Neural cell (in vitro differentiated cells): ENCODE results near the gene COMMD2. TPM values are rescaled to one million over a fixed set of nuclear protein-coding genes. Genes with fewer than 3 reads are reported as not detected.

ENCODE experiments used
- H2AFZ ChIP-seq: fragments of 200-600, 300-800 bp; sonication (generic), shearing (Covaris generic); 2 replicates; pipeline ENCODE4 v1.6.0; 2014; ENCODE audit warnings: low read depth, mild to moderate bottlenecking, antibody characterized with exemption, low read length, moderate library complexity
- H3F3A ChIP-seq: fragments of 200-600 bp; shearing (Covaris generic); 2 replicates; pipeline ENCODE4 v1.6.1; 2016; ENCODE audit warnings: mild to moderate bottlenecking, moderate library complexity, mixed read lengths, antibody characterized with exemption, low read length; ENCODE audit not compliant: insufficient read depth, poor library complexity, severe bottlenecking
- H3K27ac ChIP-seq: fragments of 200-600, 300-800 bp; sonication (generic), shearing (Covaris generic); 2 replicates; pipeline ENCODE4 v1.5.1; 2014; ENCODE audit warnings: mild to moderate bottlenecking, low read length, moderate library complexity
- H3K27me3 ChIP-seq: fragments of 300-800, 200-600 bp; sonication (generic), shearing (Covaris generic); 2 replicates; pipeline ENCODE4 v1.6.0; 2014; ENCODE audit warnings: mild to moderate bottlenecking, low read depth, low read length, moderate library complexity; ENCODE audit not compliant: insufficient read depth
- H3K36me3 ChIP-seq: fragments of 300-800, 200-600 bp; sonication (generic), shearing (Covaris generic); 2 replicates; pipeline ENCODE4 v1.5.1; 2014; ENCODE audit warnings: mild to moderate bottlenecking, antibody characterized with exemption, low read length, moderate library complexity; ENCODE audit not compliant: insufficient read depth
- H3K4me2 ChIP-seq: fragments of 300-800, 200-600 bp; sonication (generic), shearing (Covaris generic); 2 replicates; pipeline ENCODE4 v1.6.0; 2014; ENCODE audit warnings: mild to moderate bottlenecking, low read length
- H3K4me3 ChIP-seq: fragments of 300-800, 200-600 bp; sonication (generic), shearing (Covaris generic); 2 replicates; pipeline ENCODE4 v1.5.1; 2014; ENCODE audit warnings: mild to moderate bottlenecking, low read length, moderate library complexity
- H3K79me2 ChIP-seq: fragments of 200-600 bp; shearing (Covaris generic); replicated peaks from 2 replicates; pipeline ENCODE4 v1.6.0; 2014; ENCODE audit warnings: mild to moderate bottlenecking, low read length, moderate library complexity; ENCODE audit not compliant: insufficient read depth
- H3K9ac ChIP-seq: fragments of 300-800, 200-600 bp; sonication (generic), shearing (Covaris generic); 2 replicates; pipeline ENCODE4 v1.6.1; 2016; ENCODE audit warnings: mild to moderate bottlenecking, low read length, mixed read lengths
- H3K9me2 ChIP-seq: fragments of 200-600 bp; shearing (Covaris generic); 2 replicates; pipeline ENCODE4 v1.6.1; 2016; ENCODE audit warnings: mild to moderate bottlenecking, low read length, mixed read lengths; ENCODE audit not compliant: insufficient read depth
- H3K9me3 ChIP-seq: fragments of 200-600, 300-800 bp; sonication (generic), shearing (Covaris generic); 2 replicates; pipeline ENCODE4 v1.6.1; 2016; ENCODE audit warnings: mild to moderate bottlenecking, mixed run types, low read length, moderate library complexity, mixed read lengths
- H4K20me1 ChIP-seq: fragments of 200-600 bp; shearing (Covaris generic); 2 replicates; pipeline ENCODE4 v1.6.1; 2016; ENCODE audit warnings: mild to moderate bottlenecking, mixed run types; ENCODE audit not compliant: insufficient read depth
- CTCF ChIP-seq: fragments of 450-650 bp; IDR thresholded peaks from 2 replicates; pipeline ENCODE4 v1.5.1; 2014; ENCODE audit warnings: antibody characterized with exemption, mild to moderate bottlenecking, moderate library complexity; ENCODE audit not compliant: poor library complexity, severe bottlenecking
- EP300 ChIP-seq: fragments of 450-650 bp; conservative IDR thresholded peaks from 2 replicates; pipeline ENCODE4 v1.6.1; 2014; ENCODE audit warnings: antibody characterized with exemption, mild to moderate bottlenecking, moderate library complexity; ENCODE audit not compliant: poor library complexity, severe bottlenecking
- EZH2 ChIP-seq: fragments of 200-600, 300-800 bp; shearing (Covaris generic), sonication (generic); IDR thresholded peaks from 2 replicates; pipeline ENCODE4 v1.6.1; 2014; ENCODE audit warnings: antibody characterized with exemption, low read length, borderline replicate concordance, mild to moderate bottlenecking; ENCODE audit not compliant: insufficient read depth, poor library complexity, severe bottlenecking
- MXI1 ChIP-seq: fragments of 450-650 bp; conservative IDR thresholded peaks from 2 replicates; pipeline ENCODE4 v1.6.1; 2014; ENCODE audit warnings: antibody characterized with exemption, mild to moderate bottlenecking; ENCODE audit not compliant: poor library complexity, severe bottlenecking
- POLR2AphosphoS5 ChIP-seq: IDR thresholded peaks from 2 replicates; pipeline ENCODE4 v1.6.1; 2012
- RAD21 ChIP-seq: fragments of 450-650 bp; conservative IDR thresholded peaks from 2 replicates; pipeline ENCODE4 v1.6.1; 2014; ENCODE audit warnings: antibody characterized with exemption, mild to moderate bottlenecking, moderate library complexity
- REST ChIP-seq: IDR thresholded peaks from 2 replicates; pipeline ENCODE4 v1.6.1; 2012; ENCODE audit warnings: borderline replicate concordance
- SMC3 ChIP-seq: fragments of 450-650 bp; conservative IDR thresholded peaks from 2 replicates; pipeline ENCODE4 v1.6.1; 2014; ENCODE audit warnings: antibody characterized with exemption, mild to moderate bottlenecking, moderate library complexity; ENCODE audit not compliant: poor library complexity
- TAF1 ChIP-seq: IDR thresholded peaks from 2 replicates; pipeline ENCODE4 v1.6.1; 2012; ENCODE audit warnings: low read depth
- polyA plus RNA-seq: library from polyadenylated mRNA; depleted of rRNA; stranded (reverse); fragments of >200 nt; gene quantifications from 2 replicates; pipeline ENCODE4 v1.2.3, GENCODE V29; 2014

COMMD2 gene
- polyA plus RNA-seq, 1 donor from 2014 or later, result 126 TPM

GRCh38 chr3:149736953-149737205 lies 15.4 kb downstream of the COMMD2 start:
- Histone ChIP-seq H2AFZ (no peak overlapping the region), H3K36me3 (peaks cover 8% of the 10 kb centered on the region), H3K79me2 (no peaks in the 10 kb centered on the region), H3K27ac (no peak overlapping the region), H4K20me1 (no peaks in the 10 kb centered on the region), H3K9ac (no peak overlapping the region), H3K4me3 (no peak overlapping the region), H3K9me2 (no peaks in the 10 kb centered on the region), H3K4me2 (no peak overlapping the region), H3F3A (no peaks in the 10 kb centered on the region), H3K9me3 (no peaks in the 10 kb centered on the region), H3K27me3 (no peaks in the 10 kb centered on the region)
- TF ChIP-seq RAD21 (no peak), POLR2AphosphoS5 (no peak), REST (no peak), EZH2 (no peak), EP300 (no peak), MXI1 (no peak), SMC3 (no peak), TAF1 (no peak), CTCF (no peak)

GRCh38 chr3:149736175-149736952 lies 15.9 kb downstream of the COMMD2 start:
- H3K79me2 ChIP-seq, result no peaks in the 10 kb centered on the region
- no peaks in the 10 kb centered on the region for H3K9me3 ChIP-seq
- H3F3A ChIP-seq, result no peaks in the 10 kb centered on the region
- no peaks in the 10 kb centered on the region for H3K9me2 ChIP-seq
- H3K27me3 ChIP-seq, result no peaks in the 10 kb centered on the region
- no peak overlapping the region for H3K4me2 ChIP-seq
- H4K20me1 ChIP-seq, result no peaks in the 10 kb centered on the region
- no peak for TF ChIP-seq EP300
- TF ChIP-seq SMC3, result no peak
- TF ChIP-seq POLR2AphosphoS5, result no peak
- TF ChIP-seq RAD21, result no peak
- H3K4me3 ChIP-seq, result no peak overlapping the region
- H3K9ac ChIP-seq, result no peak overlapping the region
- H3K27ac ChIP-seq, result no peak overlapping the region
- no peak overlapping the region for H2AFZ ChIP-seq
- peaks cover 8% of the 10 kb centered on the region for H3K36me3 ChIP-seq
